NK-92 (cell line): ENCODE measurements around the gene ANK3.

Experiments
- DNase-seq: peaks from one replicate; lab custom pipeline; 2025; ENCODE audit not compliant: unreplicated experiment; lab: John Stamatoyannopoulos, UW

ANK3 gene

DNA sequence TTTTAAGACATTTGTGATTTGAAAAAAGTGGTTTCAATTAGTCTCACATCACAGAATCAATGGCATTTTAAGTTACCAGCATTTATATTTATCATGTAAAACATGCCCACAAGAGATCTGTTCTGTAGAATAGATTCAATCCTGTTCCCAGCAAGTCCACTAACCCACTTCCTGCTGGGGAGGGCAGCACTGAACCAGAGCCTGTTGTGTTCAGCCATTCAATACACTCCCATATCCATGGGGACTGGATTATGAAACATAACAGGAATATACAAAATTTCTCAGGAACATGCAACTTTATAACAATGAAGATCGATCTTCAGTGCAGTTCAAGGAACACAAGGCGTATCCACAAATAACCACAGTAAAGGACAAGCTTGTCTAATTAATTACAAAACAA lies 24.4 kb upstream of the ANK3 start:
- no peak for DNase-seq

DNA sequence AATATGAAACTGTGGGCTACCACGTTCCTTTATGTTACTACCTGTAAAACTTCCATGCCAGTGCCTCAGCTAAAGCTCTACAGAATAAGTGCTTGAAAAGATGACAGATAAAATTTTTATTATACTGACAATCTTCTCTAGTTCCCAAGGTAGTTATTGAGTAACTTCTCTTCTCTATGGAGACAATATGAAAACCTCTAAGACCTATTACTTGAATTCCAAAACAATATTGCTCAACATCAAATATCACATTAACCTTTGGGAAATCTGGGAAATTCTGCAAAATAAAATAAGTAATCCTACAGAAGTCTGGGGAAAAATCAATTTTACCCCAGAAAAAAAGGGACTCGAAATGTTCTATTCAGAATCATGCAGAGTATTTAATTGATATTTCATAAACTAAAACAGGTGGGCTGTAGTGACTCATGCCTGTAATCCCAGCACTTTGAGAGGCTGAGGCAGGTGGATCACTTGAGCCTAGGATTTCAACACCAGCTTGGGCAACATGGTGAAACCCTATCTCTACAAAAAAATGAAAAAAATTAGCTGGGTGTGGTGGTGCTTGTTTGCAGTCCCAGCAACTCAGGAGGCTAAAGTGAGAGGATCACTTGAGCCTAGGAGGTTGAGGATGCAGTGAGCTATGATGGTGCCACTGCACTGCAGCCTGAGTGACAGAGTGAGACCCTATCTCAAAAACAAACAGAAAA lies 23.8 kb upstream of the ANK3 start:
- DNase-seq: no peak

DNA sequence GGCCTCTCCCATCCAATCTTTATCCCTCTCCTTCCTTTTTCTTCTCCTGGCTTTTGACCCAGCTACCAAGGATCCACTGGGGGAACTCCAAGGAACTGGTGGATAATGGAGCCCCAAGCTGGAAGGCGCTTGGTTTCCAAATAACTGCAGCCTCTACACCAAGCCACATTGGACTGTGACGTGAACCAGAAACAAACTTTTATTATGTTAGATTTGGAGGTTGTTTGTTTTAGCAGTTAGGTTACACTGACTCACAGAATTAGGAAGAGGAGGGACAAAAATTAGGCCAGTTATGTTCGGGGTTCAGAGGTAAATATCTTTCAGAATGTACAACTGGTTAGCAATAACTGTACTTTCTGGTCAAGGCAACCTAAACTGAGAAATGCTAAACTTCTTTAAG lies 21.3 kb upstream of the ANK3 start:
- no peak for DNase-seq

DNA sequence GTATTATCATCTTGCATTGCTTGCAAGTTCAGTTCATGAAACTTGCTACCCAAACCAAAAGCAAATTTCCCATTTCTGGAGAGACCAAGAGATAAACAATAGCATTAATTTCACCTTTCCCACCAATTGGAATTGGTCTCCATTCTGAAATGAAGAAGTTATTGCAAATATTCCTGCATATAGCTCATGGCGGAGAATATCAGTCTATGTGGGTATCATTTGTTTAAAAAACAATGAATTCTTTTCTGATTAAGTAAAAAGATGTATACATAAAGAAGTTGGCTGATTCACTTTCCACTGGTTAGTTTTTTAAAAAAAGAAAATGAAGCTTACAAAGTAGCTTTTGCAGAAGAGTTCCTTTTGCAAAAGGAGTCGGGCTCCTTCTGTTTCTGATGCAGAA lies 19.5 kb upstream of the ANK3 start:
- no peak for DNase-seq

DNA sequence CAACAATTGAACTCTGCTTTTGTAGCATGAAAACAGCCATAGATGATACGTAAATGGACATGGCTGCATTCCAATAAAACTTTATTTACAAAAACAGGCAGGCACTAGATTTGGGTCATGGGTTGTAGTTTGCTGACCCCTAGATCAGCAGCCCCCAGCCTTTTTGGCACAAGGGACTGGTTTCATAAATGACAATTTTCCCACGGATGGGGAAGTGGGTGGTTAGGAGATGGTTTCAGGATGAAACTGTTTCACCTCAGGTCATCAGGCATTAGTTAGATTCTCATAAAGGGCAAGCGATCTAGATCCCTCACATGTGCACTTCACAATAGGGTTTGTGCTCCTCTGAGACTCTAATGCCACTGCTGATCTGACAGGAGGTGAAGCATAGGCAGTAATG lies 16.5 kb upstream of the ANK3 start:
- DNase-seq: no peak

DNA sequence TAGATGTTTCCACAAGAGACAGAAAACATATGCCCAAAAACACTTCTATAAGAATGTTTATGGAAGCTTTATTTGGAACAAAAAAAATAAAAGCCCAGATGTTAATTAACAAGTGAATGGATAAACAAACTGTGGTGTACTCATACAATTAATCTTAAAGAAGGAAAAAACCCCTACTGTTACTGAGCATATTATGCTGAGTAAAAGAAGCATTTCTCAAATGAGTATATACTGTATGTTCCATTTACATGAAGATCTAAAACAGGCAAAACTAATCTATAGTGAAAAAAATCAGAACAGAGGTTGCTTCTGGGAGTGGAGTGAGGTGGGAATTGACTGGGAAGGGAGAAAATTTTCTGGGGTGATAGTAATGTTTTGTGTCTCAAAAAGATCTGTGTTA lies 15.5 kb upstream of the ANK3 start:
- DNase-seq: no peak

DNA sequence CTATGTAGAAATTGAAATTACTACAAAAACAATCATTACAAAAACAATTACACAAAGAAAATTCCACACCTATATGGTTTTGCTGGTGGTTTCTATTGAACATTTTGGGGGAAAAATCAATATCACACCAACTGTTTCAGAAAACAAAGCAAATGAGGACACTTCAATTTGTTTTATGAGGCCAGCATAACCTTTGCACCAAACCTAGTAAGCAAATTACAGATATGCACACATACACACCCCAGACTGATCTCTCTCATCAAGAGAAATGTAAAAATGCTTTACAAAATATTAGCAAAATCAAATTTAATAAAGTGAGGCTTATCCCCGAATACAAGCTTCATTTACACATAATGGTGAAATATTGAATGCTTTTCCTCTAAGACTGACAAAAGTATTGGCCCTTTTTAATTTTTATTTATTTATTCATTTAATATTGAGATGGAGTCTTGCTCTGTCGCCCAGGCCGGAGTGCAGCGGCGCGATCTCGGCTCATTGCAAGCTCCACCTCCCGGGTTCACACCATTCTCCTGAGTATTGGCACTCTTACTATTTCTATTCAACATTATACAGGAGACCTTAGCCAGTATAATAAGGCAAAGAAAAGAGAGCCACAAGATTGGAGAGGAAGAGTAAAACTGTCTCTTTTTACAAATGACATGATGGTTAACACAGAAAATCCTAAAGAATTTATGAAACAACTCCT lies 13.6 kb upstream of the ANK3 start:
- no peak for DNase-seq

DNA sequence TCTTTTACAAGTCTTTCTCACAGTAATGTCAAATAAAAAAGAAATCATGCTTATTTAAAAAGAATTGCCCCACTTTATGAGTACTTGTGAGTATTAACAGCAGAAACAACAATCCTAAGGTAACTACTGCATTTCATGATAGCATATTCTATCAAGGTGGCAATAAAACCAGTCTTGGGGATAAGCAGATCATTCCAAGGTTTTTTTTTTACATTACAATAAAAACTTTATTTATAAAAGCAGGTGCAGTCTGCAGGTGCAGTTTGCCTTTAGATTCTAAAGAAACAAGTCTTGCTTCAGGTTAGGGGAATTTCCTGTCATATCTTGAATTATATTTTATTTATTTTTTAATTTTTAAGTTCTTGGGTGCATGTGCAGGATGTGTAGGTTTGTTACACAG lies 10.7 kb upstream of the ANK3 start:
- no peak for DNase-seq

DNA sequence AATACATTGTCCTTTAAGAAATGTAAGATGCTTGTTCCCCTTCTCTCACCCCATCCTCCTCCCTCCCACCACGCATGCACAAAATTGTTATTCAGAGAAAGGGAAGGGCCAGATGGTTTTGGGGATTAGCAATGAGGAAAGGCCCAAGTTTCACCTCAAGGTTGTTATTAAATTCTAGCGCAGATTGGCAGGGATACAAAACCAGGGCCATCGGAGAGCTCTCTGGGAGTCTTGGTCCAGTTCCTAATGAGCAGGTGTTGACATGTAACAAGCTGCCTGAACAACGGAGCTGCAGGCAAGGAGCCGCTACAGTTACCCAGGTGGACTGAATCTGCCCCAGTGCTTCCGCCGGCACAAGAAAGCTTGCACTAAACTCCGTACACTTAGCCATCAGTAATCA lies 9.7 kb upstream of the ANK3 start:
- DNase-seq: no peak

DNA sequence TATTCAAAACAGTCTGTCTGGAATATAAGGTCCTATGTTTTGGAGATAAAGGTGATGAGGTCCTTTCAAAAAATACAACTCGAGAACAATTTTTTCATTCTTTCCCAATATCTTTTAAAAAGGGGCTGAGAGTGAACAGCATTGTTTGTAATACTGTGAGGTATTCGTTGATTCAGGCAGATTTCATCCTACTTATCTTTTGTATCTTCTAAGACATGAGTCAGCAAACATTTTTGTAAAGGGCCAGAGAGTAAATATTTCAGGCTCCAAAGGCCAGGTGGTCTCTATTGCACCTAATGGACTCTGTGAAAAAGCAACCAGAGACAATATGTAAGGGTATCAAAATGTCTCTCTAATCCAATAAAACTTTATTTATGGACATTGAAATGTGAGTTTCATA lies 8.1 kb upstream of the ANK3 start:
- DNase-seq: no peak

DNA sequence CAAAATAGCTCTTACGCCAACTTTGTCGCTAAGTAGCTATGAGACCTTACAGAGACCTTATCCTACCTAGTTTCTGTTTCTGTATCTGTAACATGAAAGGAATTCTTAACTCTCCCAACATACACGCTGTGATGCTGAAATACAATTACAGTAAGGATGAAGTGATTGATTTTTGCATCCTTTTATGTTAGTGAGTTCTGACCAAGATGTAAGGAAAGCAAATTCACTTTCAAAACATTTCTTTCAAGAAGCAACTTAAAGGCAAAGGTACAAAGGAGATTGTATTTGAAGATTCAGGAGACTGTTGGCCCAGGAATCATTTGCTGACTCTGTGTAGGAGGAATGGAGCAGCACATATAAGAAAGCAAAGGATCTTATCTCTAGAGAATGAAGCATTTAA lies 7.1 kb upstream of the ANK3 start:
- no peak for DNase-seq

DNA sequence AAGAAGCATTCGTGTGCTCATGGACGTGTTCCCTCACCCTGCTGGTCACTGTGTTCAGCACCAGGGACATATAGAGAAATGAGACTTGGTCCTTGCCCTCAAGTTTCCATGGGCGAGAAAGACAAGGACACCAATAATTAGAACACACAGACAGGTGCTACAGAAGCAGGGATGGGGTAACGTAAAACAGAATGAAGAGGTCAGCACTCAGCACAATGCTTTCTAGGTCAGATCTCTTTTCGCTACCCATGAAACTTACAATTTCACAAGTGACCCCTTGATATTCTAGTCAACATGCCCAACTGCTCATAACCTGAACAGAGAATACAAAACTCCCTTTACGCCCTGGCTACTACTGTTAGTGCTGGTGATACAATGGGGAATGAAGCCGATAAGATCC lies 6.0 kb upstream of the ANK3 start:
- no peak for DNase-seq

DNA sequence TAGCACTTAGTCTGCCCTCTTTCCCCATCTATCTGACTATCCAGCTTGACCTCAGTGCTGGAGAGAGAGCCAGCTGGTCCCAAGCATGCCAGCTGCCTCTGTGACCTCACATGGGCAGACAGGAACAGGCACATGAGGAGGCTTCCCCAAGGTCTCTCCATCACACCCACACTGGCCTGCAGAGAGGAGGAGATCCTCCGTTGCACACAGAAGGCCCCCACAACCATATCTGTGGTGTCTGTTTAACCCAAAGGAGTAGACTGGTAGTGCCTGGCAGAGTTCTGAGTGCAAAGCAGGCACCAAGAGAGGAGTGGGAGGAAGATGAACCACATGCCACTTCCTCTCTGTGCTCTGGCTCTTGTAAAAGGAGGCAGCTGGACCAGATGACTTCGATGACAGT lies 4.8 kb upstream of the ANK3 start:
- DNase-seq: no peak

DNA sequence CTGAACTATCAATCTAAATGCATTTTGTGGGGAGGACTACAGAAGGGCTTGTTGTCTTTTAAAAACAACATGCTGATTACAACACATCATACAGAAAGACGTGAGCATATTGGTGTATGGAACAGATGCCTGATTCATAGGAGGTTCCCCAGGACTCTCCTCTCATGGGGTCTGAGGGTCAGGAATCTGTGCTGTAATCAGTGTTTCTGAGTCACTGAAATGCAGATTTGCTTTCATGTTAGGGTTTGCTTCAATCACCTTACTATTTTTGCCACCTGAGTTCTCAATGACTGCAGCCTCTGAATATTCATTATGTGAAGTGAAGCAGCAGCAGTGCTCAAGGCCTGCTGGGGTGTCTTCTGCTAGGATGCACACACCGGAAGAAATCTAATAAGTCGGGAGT lies 550 bp upstream of the ANK3 start:
- no peak for DNase-seq

DNA sequence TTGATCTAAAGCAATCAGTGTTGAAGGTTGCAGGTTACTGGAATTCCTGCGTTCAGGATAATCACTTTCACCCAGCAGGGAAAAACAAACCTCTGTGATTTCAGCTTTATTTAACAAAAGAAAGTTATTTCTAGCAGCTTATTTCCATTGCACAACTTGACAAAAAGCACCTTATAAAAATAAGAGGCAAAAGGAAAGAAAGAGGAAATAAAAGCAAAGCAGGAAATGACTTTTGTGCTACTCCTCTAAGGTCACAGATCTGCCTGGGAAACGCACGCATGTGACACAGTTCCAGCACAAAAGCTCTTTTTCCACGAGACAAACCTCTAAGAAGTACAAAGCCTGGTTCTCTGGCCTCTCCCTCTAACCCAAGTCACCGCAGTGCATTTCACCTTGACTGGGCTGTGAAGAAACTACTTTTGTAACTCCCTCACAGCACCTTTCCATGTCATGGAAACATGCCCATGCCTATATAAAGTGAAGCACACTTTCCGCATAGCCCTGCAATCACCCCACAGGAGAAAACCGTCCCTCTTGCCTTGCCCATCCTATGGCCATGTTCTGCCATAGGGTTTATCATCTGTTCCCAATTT lies 870 bp downstream of the ANK3 start:
- no peak for DNase-seq

DNA sequence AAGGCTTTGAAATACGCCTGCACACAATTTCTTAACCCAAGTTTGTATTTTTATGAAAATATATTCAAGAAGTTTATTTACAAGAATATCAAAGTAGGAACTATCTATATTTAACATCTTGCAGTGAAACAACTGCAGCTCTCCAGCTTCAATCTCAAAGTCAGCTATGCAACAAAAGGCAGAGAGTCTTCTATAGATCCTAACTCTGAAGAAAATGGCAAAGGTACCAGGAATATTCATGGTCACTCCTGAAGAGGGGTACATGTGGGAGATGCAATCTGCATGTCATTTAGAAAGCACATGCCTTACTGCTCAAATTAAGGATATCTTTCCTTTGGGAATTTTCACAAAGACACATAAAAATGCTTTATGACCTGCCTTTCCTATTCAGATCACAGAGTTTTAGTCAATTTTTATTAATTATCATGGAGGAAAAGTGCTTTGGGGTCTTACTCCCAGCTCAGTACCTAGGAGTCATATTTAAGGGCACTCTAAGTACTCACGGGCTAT lies 1.5 kb downstream of the ANK3 start:
- DNase-seq: no peak

DNA sequence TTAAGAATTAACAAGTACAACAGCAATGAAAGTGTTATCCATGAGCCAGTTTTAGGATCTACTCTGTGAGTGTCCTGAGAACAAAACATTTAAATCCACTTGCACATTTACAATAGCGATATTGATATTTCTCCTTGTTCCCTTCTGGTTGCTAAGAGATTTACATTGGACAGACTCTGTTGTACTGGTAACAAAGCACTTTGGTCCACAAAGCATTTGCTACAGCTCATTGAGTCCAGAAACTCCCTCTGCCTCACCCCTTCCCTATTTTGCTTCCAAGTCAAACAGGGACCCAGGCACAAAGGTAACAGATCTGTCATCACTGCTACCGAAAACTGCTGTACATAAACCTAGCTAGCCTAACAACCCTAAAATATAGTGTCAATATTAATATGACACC lies 2.1 kb downstream of the ANK3 start:
- no peak for DNase-seq

DNA sequence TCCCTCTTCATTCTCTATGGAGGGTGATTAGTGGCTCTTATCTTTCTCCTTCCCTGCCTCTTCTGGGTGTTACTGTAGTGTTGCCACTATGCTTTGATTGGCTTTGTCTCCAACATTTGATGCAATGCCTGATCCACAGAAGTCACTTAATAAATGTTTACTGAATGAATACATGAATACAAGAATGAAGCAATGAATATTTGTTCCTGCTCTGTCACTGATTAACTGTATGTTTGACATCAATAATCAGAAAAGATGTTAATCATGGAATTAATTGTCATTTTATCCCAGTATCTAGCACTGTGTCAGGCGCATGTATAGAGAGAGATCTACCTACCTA lies 4.3 kb downstream of the ANK3 start:
- DNase-seq: no peak

DNA sequence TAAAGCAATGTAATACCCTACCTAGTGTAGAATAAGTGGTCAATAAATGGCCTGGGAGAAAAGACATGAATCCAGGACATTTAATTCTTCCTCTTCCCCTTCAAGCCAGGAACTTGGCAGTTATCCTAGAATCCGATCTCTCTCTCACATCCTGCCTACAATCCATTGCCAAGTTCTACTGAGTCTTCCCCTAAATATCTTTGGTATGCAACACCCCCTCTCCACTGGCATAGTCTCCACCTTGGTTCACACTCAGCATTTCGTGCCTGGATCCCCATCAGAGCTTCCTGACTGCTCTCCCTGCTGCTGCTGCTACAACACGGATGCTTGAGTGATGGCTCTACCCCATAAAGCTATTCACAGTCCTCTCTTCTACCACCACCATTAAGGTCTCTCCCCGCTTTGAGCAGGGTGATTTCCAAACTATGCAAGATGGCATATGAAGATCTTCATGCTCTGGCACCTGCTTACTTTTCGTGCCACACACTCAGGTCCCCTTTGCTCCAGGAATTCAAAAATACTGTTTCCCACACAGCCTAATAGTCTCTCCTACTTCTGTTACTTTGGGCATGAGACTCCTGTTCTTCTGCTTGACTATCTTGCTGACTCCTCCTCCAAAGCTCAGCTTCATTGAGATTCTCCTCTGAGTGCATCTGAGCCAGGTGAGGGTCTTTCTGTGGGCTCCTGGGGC lies 4.8 kb downstream of the ANK3 start:
- DNase-seq: no peak

DNA sequence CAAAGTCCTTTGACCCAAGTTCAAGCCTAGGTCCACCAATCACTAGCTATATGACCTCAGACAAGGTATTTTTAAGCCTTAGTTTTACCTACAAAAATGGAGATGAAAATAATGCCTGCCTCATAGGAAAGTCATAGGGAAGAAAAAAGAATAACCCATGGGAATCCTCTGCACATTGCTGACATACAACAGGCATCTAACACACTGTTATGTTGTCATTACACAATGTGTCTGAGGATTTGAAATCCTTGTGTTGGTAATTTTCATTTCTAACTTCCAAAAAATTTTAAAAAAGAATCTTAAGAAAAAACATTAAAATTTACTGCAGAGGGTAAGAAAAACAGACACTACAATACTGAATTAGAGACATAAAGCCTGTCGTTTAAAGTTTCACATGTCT lies 5.7 kb downstream of the ANK3 start:
- no peak for DNase-seq

DNA sequence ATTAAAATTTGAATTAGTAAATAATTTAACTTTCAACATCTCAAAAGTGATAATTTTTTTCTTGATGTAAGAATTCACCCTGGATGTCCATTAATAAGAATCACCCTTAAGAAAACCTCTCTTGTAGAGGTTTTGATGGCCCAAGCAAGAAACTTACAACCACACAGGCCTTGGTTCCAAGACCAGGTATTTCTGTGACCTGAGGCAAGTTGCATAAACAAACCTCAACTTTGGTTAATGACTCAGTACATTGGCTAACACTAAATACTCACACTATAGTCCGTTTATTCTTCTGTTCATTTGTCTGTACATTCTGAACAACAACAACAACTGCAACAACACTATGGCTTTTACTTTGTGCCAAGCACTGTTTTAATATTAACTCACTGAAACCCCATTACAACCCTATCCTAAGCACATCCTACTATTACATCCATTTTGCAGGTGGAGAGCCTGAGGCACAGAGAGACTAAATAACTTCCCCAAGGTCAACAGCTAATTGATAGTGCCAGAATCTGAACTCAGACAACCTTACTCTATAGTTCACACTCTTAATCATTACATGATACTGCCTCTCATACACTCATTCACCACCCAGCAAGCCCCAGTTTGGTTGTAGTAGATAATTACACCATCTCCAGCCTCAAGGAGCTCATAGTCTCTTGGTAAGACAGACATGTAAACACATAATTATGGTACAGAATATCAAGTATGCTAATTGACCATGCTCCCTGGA lies 6.6 kb downstream of the ANK3 start:
- no peak for DNase-seq
